GM19099 (cell line): ENCODE data around the gene SPCS2.
A peak's percentile ranks its signal among the peaks of the same experiment; 100 is the strongest.

ENCODE experiments used
- POLR2A ChIP-seq: IDR thresholded peaks from 3 replicates; pipeline ENCODE4 v1.6.1; 2011; ENCODE audit warnings: low read depth; ENCODE audit not compliant: insufficient read length; ENCODE audit errors: extremely low read depth

SPCS2 gene

GRCh38 chr11:74948898-74949752 lies at the start of gene SPCS2, which contains the start of gene XRRA1:
Gene SPCS2, plus strand, starts transcription at chr11:74949266. Its CDS starts 20 bp downstream, at chr11:74949286.
Gene XRRA1, minus strand, starts transcription at chr11:74949091. Its CDS starts 8,213 bp downstream, at chr11:74940878.
- peak; percentile 89 for TF ChIP-seq POLR2A

GRCh38 chr11:74902342-74902741 lies 46.7 kb upstream of the SPCS2 start:
- no peak for TF ChIP-seq POLR2A

GRCh38 chr11:74905326-74905725 lies 43.7 kb upstream of the SPCS2 start:
- no peak for TF ChIP-seq POLR2A

GRCh38 chr11:74909385-74909784 lies 39.7 kb upstream of the SPCS2 start:
- TF ChIP-seq POLR2A: no peak

GRCh38 chr11:74909812-74910211 lies 39.3 kb upstream of the SPCS2 start:
- TF ChIP-seq POLR2A: no peak

GRCh38 chr11:74923125-74923524 lies 25.9 kb upstream of the SPCS2 start:
- TF ChIP-seq POLR2A: no peak

- no peak for TF ChIP-seq POLR2A
Observed at GRCh38 chr11:74925281-74925680, 23.8 kb upstream of the SPCS2 start.

GRCh38 chr11:74926304-74927030 lies 22.6 kb upstream of the SPCS2 start:
- TF ChIP-seq POLR2A: no peak

GRCh38 chr11:74927496-74927895 lies 21.6 kb upstream of the SPCS2 start:
- no peak for TF ChIP-seq POLR2A

GRCh38 chr11:74929431-74930363 lies 19.4 kb upstream of the SPCS2 start:
- no peak for TF ChIP-seq POLR2A

- TF ChIP-seq POLR2A: no peak
Observed at GRCh38 chr11:74932169-74932568, 16.9 kb upstream of the SPCS2 start.

- no peak for TF ChIP-seq POLR2A
Observed at GRCh38 chr11:74932797-74933196, 16.3 kb upstream of the SPCS2 start.

- TF ChIP-seq POLR2A: no peak
Observed at GRCh38 chr11:74933765-74934164, 15.3 kb upstream of the SPCS2 start.

- no peak for TF ChIP-seq POLR2A
Observed at GRCh38 chr11:74935285-74935684, 13.8 kb upstream of the SPCS2 start.

GRCh38 chr11:74936087-74936486 lies 13.0 kb upstream of the SPCS2 start:
- no peak for TF ChIP-seq POLR2A

- TF ChIP-seq POLR2A: no peak
Observed at GRCh38 chr11:74936976-74937375, 12.1 kb upstream of the SPCS2 start.
